Measurements from ENCODE around the gene CASK. TPM values are rescaled to one million over a fixed set of nuclear protein-coding genes. Genes with fewer than 3 reads are reported as not detected.

Gene CASK
- total and polyA plus RNA-seq, 2 of the 13 experiments (the other 11 are each of a cell fraction or from before 2014, with no cell fraction given) = 14.5 to 16.0 TPM

GRCh38 chrX:41862562-41863184, 60.7 kb downstream of the CASK start (continued):
- TF ChIP-seq GFI1 (CRISPR knock-in tag; IDR thresholded peaks at IDR 0.05; ENCODE audit: borderline replicate concordance) = no peak
- no peak for TF ChIP-seq NR2F1 (CRISPR knock-in tag; IDR thresholded peaks at IDR 0.05)
- no peak for TF ChIP-seq STAT5B (CRISPR knock-in tag; IDR thresholded peaks at IDR 0.05)
- TF ChIP-seq, protein P1, sequence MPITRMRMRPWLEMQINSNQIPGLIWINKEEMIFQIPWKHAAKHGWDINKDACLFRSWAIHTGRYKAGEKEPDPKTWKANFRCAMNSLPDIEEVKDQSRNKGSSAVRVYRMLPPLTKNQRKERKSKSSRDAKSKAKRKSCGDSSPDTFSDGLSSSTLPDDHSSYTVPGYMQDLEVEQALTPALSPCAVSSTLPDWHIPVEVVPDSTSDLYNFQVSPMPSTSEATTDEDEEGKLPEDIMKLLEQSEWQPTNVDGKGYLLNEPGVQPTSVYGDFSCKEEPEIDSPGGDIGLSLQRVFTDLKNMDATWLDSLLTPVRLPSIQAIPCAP (CRISPR knock-in tag; IDR thresholded peaks at IDR 0.05; ENCODE audit: low read depth) = no peak
- no peak for TF ChIP-seq ZNF709 (CRISPR knock-in tag; IDR thresholded peaks at IDR 0.05)
- TF ChIP-seq FUBP1 (CRISPR knock-in tag; IDR thresholded peaks at IDR 0.05; ENCODE audit: borderline replicate concordance) = no peak
- no peak for TF ChIP-seq GRHL1 (CRISPR knock-in tag; conservative IDR thresholded peaks at IDR 0.05)
- no peak for TF ChIP-seq ZNF792 (CRISPR knock-in tag; IDR thresholded peaks at IDR 0.05)
- no peak for TF ChIP-seq CEBPG (CRISPR knock-in tag; IDR thresholded peaks at IDR 0.05)

All from HepG2 (cell line).